GM18909 (cell line): ENCODE results near the gene DHX32.
"Not testable (repeated sequence)": the region's sequence is repeated elsewhere in the genome, so short reads cannot be mapped to it uniquely, and the experiment has no call there.

Source experiments
- ATAC-seq: cut with Tn5 transposase; IDR thresholded peaks from one replicate; pipeline ENCODE4 v1.9.1; 2021; ENCODE audit warnings: mild to moderate bottlenecking; ENCODE audit not compliant: unreplicated experiment, poor library complexity

The DHX32 gene, protein sequence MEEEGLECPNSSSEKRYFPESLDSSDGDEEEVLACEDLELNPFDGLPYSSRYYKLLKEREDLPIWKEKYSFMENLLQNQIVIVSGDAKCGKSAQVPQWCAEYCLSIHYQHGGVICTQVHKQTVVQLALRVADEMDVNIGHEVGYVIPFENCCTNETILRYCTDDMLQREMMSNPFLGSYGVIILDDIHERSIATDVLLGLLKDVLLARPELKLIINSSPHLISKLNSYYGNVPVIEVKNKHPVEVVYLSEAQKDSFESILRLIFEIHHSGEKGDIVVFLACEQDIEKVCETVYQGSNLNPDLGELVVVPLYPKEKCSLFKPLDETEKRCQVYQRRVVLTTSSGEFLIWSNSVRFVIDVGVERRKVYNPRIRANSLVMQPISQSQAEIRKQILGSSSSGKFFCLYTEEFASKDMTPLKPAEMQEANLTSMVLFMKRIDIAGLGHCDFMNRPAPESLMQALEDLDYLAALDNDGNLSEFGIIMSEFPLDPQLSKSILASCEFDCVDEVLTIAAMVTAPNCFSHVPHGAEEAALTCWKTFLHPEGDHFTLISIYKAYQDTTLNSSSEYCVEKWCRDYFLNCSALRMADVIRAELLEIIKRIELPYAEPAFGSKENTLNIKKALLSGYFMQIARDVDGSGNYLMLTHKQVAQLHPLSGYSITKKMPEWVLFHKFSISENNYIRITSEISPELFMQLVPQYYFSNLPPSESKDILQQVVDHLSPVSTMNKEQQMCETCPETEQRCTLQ

GRCh38 chr10:125881192-125881591 lies at the start of gene DHX32:
DHX32 (minus strand) TSS chr10:125881292; CDS start chr10:125880824, 468 bp downstream.
- no peak for ATAC-seq

- no peak for ATAC-seq
Measured at GRCh38 chr10:125929618-125930017, 48.5 kb upstream of the DHX32 start.

- ATAC-seq, result no peak
Measured at GRCh38 chr10:125928928-125929585, 48.0 kb upstream of the DHX32 start.

DNA sequence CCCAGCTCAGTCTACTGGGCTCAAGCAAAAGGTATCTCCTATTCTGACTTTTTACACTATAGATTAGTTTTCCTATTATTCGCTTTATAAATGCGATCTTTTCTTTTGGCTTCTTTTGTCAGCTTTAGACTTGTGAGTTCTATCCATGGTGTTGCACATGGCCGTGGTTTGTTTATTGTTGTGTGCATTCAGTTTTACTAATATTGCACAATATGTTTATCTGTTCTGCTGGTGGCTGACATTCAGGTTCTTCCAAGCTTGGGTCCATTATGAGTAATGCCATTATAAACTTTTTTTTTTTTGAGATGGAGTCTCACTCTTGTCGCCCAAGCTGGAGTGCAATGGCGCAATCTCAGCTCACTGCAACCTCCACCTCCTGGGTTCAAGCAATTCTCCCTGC lies 46.2 kb upstream of the DHX32 start:
- not testable (repeated sequence) for ATAC-seq

GRCh38 chr10:125926247-125926646 lies 45.2 kb upstream of the DHX32 start:
- ATAC-seq, result no peak

GRCh38 chr10:125925262-125925834 lies 44.3 kb upstream of the DHX32 start:
- no peak for ATAC-seq

DNA sequence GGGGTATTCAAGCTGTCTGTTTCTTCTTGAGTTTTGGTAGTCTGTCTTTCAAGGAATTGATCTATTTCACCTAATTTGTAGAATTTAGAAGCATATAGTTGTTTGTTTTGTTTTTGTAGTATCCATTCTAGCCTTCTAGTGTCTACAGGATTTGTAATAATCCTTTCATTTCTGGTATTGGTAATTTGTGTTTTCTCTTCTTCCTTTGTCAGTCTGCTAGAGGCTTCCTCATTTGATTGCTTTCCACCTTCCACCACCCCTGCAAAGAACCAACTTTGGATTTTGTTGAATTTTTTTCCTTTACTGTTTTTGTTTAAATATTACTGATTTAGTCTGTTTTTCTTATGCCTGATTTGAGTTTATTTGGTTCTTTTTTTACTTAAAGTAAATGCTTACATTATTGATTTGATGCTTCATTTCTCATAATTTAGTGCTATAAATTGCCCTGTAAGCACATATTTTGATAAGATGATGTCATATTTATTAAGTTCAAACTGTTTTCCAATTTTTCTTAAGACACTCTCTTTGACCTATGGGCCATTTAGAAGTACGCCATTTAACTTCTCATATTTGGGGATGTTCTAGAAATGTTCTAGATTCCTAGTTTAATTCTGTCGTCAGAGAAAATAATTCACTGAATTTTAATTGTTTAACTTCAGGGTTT lies 40.7 kb upstream of the DHX32 start:
- ATAC-seq, result not testable (repeated sequence)

GRCh38 chr10:125917704-125918361 lies 36.7 kb upstream of the DHX32 start:
- not testable (repeated sequence) for ATAC-seq

DNA sequence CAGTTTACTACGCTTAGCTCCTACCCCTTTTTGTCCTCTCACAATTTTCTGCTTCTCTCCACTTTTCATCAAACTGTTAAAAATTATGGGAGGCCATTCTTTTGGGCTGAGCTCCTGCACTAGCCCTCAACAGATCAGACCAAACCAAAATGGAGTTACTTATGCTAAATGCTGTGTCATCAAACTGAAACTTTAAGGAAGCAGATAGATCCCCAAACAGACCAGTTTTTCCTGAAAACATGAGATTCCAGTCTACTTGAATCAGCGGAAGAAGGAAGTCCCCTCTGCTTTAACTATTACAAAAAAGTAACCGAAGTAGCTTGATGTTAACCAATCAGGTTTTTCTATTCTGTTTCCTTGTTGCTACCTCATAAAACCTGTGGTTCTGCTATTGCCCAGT lies 35.9 kb upstream of the DHX32 start:
- ATAC-seq, result no peak

DNA sequence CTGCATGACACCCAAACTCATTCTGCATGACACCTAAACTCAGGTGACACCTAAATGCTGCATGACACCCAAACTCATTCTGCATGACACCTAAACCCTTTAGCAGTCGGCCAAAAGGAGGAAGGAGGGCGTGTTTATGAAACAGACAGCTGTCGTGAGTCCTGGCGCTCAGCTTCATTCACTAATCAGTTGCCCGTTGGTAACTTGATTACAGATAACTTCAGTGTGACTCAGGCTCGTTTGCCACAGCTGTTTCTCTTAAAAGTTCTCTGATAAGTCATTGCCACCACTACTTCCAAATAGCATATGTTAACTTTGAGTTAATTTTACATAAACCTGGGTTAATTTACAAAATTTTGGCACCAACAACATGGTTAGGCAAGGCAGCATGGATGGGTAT lies 32.2 kb upstream of the DHX32 start:
- not testable (repeated sequence) for ATAC-seq

GRCh38 chr10:125911990-125912389 lies 30.9 kb upstream of the DHX32 start:
- ATAC-seq, result no peak

DNA sequence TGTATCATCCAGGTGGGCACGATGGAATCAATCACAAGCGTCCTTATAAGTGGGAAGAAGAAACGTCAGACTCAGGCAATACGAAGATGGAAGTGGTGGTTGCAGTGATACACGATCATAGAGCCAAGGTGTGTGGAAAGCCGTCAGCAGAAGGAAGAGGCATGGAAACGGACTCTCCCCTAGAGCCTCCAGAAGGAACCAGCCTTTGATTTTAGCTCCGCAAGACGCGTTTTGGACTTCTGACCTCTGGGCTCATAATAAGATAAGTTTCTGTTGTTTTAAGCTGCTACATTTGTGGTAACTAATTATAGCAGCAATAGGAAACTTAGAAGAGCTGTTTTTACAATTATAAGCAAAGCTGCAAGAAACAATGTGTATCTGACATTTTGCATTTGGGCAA lies 30.1 kb upstream of the DHX32 start:
- ATAC-seq, result no peak

GRCh38 chr10:125909491-125909890 lies 28.4 kb upstream of the DHX32 start:
- not testable (repeated sequence) for ATAC-seq

- ATAC-seq, result not testable (repeated sequence)
Measured at GRCh38 chr10:125908813-125909212, 27.7 kb upstream of the DHX32 start.

DNA sequence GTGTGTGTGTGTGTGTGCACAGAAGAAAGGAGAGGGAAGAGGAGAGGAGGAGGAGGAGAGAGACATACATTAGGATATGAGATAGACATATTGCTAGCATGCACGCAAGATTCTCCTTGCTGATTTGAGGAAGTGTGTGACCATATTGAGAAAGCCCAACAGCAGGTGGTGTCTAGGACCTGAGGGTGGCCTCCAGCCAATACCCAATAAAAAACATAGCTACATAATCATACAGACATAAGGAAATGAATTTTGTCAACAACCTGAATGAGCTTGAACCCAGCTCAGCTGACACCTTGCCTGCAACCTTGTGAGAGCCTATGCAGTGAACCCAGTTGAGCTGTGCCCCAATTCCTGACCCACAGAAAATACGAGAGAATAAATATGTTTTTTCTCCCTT lies 26.5 kb upstream of the DHX32 start:
- ATAC-seq, result not testable (repeated sequence)

- ATAC-seq, result not testable (repeated sequence)
Measured at GRCh38 chr10:125905069-125905994, 24.2 kb upstream of the DHX32 start.

- not testable (repeated sequence) for ATAC-seq
Measured at GRCh38 chr10:125903135-125903640, 22.1 kb upstream of the DHX32 start.

- not testable (repeated sequence) for ATAC-seq
Measured at GRCh38 chr10:125900963-125901362, 19.9 kb upstream of the DHX32 start.
